ENCODE results near the gene ASPG.

The ASPG gene

DNA sequence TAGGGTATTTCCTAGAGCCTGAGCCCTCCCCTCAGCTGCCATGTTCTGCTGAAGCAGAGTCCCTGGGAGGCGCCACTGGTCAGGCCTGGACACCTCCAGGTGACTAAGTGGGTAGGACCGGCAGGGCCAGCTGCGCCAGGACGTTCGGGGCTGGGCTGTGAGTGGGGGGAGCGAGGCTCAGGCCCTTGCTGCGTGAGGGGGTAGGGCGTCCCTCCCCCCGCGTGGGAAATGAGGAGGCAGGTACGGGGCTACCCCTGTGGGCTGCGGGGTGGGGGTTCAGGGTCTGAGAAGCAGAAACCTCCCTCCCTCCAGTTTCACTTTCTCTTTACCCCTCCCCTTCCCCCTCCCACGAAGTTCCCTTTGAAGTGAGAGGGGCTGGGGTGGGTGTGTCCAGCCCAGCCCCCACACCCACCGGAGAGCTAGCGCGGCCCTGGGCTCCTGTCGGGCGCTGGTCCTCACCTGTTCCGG, 30.8 kb downstream of the ASPG start:
- DNase-seq (ENCODE audit: low read depth), result no peak

DNA sequence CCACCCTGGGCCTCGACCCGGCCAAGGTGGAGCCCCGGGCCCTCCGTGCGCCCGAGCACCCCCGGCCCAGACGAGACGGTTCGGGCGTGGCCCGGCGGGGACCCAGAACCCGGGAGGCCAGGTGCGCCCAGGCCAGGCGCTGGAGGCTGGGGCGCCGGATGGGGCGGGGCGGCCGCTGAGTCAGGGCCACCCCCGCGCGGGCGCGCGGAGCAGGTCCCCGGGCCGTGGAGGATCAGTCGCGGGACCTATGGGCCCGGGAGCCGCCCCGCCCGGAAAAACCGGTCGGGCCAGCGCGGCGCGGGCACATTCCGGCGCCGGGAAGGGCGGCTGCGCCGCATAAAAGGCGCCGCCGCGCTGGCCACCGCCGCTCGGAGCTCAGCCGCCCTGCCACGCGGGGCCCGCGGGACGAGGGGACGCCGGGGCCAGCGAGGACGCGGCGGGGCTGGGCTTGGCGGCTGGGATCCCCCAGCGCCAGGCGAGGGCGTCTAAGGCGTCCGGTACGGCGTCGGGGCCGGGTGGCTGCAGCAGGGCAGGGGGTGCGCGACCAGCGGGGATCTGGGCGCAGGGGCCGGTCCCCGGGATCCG, 31.3 kb downstream of the ASPG start:
- no peak for DNase-seq (ENCODE audit: low read depth)

DNA sequence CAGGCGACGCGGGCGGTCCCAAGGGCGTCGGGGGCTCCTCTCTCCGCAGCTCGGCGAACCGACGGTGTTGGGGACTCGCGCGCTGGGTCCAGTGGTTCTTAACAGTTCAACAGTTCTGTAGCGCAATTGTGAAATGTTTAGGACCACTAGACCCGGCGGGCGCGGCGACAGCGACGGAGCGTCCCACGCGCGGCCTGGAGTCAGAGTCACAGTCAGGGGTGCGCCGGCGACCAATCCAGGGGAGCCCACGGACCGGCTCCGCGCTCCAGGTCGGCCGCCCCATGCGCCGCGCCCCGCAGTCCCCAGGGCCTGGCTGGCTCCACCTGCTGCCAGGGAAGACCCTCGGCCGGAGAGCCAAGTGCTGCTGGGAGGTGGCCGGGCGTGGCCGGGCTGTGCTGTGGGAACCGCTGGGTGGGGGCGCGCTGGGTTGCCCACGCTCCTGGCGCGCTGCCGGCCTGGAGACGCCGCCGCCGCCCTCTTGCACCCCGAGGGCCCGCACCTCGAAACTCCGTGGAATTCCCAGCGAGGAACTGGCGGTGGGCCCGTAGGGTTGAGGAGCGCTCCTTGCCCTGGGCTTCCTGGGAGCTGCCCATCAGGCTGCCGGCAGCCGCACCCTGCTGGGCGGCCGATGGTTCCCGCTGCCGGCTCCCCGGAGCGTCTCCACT, 32.0 kb downstream of the ASPG start:
- DNase-seq (ENCODE audit: low read depth), result no peak

DNA sequence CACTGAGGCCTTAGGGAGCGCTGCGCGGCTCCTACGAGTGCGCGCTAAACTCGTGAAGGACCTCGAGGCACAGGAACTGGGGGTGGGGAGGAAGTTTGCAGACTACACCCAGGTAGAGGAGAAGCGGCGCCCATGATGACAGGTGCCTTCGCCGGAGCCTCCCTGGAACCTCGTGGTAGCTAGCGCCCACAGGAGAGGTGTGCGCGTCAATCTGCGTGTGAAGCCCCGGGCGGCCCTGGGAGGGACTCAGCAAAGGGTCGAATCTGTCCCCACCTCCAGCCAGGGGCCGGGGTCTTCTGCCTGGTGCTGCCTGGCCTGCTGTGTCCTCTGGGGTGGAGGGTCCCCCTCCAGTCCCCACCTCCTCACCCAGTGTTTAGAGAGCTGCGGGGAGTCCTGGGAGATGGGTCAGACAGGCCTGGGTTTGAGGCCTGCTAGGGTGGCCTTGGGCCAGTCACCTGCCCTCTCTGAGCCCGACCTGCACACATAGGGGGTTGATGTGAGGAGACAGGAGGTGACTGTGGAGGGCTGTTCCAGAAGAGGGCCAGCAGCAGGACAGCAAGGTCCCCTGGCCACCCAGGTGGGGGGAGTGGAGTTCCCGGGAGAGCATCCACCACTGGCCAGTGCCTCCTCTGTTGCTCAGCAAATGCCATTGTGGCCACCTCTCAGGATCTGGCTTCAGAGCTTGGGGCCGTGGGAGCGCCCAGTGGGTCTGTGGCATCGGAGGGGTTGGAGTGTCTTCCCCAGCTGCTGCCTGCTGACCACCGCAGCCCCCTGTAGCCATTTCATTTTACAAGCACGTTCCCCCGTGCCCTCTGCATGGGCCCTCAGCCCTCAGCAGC, 32.7 kb downstream of the ASPG start:
- DNase-seq (ENCODE audit: low read depth), result no peak

DNA sequence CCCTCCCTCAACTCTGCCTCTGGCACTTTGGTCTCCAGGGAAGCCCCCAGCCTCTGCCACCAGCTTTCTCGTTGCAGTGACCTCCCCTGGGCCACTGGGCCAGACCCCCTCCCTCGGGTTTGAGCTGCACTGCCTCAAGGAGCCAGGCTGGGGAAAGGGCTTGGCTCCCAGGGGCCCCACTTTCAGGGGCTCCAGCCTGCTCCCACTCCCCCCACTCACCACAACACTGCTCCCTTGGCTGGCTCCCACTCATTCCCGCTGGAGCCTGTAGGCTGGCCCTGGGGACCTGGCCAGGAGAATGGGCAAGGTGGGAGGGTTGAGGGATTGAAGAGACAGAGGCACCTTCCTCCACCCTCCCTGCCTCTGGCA, 33.6 kb downstream of the ASPG start:
- no peak for DNase-seq (ENCODE audit: low read depth)

DNA sequence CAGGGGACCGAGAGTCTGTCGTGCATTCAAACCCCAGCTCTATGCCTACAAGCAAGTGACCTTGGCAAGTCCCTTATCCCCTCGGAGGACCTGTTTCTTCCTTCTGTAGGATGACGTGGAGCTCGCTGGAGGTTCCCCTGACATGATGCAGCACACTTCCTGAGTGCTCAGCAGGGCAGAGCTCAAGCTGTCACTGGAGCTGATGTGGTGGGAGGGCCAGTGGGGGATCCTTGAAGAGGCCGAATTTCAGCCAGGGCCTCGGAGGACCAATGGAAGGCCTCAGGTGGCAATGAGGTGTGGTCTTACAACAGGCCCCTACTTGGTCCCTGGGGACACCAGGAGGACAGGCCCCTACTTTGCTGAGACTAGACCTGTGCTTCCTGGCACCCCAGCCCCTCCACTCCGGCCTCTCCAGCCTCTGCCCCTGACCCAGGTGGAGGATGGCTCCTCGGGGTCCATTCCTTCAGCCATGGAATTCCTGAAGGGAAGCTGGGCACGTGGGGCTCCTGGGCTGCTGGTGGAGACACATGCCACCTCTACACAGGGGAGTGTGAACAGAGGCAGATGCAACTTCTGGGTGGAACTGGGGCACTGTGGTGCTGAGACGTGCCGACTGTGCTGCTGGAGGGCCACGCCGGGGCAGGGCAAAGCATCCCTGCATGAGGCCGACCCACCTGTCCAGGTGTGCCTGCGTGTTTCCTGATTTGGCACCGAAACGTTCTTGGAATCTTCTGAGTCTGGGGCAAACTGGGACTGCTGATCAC, 34.2 kb downstream of the ASPG start:
- no peak for DNase-seq (ENCODE audit: low read depth)

DNA sequence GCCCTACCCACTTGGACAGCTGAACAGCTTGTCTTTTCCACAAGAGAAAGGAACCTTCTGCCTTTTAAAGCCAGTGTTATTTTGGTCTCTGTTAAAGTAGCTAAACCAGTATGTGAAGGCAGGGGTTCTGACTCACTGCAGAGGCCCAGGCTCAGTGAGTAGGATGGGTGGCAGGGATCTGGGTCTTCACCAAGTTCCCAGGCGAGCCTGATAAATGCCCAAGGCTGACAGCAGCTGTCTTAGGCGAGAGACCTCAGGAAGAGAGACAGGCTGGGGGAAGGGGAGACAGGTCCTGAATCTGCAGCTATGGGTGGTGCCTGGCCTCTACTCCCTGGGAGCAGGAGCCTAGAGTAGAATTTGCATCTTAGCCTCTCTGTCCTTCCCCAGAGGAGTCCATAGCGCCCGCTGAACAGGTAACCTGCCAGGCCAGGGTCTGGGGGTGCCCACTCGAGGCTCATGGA, 34.8 kb downstream of the ASPG start:
- no peak for DNase-seq (ENCODE audit: low read depth)

DNA sequence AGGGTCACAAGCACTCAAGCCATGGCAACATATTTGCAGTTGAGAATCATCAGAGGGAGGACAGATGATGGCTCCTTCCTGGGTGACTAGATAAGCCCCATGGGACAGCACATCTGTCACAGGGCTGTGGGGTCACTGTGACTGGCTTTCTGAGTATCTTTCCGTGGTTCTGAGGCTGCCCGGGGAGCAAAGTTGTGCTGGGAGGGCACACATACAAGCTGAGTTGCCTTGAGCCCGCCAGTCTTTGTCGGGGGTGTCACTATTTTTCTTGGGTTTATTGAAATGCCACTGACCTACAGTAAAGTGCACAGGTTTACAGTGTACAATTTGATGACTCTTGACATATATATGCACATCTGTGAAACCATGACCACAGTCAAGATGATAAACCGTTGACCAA, 35.6 kb downstream of the ASPG start:
- DNase-seq (ENCODE audit: low read depth), result no peak

DNA sequence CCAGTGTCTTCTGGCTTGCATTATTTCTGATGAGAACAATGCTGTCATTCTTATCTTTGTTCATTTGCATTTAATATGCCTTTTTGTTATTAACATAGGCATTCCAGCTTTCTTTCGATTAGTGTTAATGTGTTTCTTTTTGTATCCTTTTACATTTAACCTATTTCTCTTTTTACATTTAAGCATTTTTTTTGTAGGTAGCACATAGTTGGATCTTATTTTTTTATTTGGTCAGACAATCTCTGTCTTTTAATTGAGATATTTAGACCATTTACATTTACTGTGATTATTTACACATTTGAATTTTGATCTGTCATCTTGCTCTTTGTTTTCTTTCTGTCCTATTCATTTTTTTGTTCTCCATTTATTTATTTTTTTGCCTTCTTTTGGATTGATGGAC, 38.4 kb downstream of the ASPG start:
- DNase-seq (ENCODE audit: low read depth), result no peak

DNA sequence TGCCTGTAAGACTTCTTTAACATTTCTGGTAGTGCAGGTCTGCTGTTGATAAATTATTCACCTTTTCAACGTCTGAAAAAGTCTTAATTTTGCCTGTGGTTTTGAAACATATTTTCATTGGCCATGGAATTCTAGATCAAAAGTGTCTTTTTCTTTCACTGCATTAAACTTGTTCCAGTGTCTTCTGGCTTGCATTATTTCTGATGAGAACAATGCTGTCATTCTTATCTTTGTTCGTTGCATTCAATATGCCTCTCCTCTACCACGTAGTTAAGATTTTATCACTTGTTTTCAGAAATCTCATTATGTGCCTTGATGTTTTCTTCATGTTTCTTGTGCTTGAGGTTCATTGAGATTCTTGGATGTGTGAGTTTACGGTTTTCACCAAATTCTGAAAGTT, 39.5 kb downstream of the ASPG start:
- no peak for DNase-seq (ENCODE audit: low read depth)

DNA sequence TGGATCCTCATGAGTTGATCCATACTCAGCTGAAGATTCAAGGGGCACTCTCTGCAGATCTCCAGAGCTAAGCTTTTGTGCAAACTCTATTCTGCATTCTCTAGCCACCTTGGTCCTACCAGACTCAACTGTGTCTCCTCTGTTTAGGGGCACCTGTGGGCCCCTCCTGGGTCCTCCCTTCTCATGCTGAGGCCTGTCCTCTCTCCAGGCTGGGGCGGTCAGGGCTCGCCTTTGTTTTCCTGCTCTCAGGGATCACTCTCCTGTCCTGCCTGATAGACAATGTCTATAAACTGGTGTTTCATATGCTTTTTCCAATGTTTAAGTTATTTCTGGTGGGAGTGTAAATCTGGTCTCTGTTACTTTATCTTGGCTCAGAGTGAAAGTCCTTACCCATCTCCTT, 41.3 kb downstream of the ASPG start:
- DNase-seq (ENCODE audit: low read depth), result no peak

DNA sequence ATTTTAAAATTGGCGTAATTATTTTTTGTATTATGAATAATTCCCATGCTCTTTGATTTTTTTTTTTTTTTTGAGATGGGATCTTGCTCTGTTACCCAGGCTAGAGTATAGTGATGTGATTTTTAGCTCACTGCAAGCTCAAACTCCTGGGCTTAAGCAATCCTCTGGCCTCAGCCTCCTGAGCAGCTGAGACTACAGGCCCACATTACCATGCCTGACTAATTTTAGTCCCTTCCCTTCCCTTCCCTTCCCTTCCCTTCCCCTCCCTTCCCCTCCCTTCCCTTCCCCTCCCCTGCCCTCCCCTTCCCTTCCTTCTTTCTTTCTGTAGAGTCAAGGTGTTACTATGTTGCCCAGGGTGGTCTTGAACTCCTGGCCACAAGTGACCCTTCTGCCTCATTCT, 43.5 kb downstream of the ASPG start:
- DNase-seq (ENCODE audit: low read depth), result no peak

DNA sequence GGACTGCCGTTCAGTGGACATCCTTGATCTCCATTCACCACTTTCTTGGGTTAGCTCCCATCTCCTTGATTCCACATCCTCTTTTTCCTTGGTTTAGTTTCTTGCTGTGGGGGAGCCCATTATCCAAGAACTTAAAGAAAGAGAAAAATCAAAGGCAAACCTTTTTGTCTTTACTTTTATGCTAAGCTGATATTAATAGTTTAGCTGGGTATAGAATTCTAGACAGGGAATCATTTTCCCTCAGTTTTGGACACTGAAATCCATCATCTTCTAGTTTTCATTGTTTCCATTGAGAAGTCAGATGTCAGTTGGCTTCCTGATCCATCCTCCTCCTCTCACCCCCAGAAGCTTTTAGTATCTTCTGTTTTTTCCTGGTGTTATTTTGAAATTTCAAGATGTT, 44.1 kb downstream of the ASPG start:
- no peak for DNase-seq (ENCODE audit: low read depth)

DNA sequence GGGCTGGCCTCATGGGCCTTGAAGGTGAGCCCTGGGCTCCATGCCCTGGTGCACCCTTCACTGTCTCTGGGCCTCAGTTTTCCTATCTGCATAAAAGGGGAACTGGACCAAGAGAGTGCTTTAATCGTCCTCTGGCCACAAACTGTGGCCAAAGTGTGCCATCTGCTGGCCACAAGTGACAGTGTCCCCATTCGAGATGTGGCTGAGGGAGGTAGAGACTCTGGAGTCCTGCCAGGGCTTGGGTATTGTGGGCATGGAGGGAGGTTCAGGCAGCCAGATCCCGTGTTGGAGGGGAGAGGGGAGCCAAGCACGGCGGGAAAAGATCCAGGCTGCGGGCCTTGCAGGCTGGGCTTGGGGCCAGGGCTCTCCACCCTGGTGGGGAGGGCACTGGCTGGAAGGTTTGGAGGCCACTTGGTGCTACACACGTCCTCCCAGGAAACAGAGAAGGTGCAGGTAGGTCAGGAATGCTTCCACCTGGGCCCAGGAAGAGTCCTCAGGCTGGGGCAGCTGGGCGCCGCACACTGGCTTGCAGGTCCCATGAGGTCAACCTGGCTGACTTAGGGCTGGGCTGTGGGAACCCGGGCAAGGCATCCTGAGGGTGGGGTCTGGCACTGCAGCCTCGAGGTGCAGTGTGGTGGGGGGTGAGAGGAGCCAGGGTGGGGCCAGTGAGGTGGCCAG, 45.6 kb downstream of the ASPG start:
- DNase-seq (ENCODE audit: low read depth), result no peak

DNA sequence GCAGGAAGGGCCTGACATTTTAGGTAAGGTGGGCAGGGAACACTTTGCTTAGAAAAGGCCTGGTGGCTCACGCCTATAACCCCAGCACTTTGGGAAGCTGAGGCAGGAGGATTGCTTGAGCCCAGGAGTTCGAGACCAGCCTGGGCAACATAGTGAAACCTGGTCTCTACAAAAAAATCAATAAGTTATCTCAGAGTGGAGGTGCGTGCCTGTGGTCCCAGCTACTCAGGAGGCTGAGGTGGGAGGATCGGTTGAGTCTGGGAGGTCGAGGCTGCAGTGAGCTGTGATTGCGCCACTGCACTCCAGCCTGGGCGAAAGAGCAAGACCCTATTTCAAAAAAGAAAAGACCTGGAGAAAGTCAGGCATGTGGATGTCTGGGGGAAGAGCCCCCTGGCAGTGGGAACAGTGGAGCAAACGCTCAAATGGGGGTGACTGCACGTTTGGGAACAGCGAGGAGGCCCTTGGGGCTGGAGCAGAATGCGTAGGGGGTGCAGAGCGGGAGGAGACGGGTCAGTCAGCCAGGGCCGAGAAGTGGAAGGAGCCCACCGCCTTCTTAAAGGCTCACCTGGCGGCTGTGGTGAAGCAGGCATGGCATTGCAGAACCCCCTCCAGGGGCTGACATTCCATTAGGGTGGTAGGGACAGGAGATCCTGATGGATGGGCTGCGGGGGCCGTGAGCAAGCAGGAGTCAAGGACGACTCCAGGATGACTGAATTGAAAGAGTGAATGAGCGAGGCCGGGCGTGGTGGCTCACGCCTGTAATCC, 46.6 kb downstream of the ASPG start:
- DNase-seq (ENCODE audit: low read depth), result no peak

DNA sequence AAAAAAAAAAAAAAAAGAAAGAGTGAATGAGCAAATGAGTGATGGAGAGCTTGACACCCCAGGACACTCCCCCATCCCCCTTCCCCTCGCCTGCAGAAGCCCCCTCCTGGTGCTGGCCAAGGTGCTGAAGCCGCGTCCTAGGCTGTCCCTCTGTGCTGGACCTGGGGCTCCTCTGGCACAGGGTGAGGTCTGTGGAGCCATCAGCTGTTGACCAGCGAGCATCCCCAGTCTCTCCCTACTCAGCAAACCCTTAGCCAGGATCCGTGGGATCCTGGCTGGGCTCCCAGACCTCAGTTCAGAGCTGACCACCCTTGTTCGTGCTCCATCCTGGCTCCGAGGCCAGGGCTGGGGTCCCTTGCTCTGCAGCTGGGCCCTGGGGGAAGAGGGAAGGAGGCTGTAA, 47.5 kb downstream of the ASPG start:
- DNase-seq (ENCODE audit: low read depth), result no peak

DNA sequence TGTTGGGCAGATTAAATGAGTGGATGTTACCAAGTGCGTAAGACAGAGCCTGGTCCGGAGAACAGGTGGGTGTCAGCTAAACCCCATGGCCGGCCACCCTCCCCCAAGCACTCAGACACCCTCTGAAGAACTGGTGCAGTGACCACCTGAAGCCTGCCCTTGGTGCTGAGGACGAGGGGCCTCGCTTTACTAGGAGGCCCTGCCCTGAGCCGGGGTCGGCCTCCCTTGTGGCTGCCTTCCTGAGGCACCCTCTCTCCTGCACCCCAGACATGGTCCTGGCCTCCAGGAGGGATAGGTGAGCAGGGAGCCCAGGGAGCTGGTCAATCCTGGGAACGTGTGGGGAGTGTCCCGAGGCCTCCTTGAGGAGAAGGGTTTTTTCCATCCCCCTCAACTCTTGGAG, 48.0 kb downstream of the ASPG start:
- no peak for DNase-seq (ENCODE audit: low read depth)

DNA sequence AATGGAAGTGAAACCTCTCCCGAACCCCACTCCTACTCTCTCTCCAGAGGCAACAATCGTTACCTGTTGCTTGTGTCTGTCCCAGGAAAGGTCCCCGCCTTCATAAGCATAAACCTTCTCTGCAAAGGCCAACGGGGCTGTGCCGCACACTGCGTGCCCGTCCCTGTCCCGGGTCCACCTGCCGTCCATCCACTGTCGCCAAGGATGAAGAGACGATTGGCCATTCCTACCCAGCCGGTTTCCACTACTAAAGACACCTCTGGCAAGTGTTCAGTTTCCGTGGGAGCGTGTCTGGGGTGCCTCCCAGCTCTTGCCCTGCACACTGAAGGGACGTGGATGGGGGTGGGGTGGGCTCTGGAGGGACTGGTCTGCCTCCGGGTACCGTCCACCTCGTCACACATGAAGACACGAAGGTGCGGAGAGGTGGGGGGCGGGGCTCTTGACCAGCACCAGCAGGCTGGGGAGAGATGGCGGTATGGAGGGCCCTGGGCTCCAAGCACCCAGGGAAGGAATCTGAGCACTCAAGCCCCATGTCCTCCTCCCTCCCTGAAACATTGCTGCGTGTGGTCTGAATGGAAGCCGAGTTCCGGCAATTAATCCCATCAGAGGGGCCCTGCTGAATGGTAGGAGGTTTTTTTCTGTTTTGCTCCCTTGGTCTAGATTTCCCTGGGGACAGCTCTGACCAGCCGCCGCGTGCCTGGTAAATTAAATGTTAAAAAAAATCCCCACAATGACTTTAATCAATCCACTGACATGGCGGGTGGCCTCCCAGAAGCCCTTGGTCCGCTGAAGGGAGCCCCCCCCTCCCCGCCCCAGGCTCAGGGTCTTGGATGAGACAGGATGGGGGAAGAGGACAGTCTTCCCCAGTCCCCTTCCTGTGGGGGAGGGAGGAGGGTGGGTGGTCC, 48.8 kb downstream of the ASPG start:
- no peak for DNase-seq (ENCODE audit: low read depth)

DNA sequence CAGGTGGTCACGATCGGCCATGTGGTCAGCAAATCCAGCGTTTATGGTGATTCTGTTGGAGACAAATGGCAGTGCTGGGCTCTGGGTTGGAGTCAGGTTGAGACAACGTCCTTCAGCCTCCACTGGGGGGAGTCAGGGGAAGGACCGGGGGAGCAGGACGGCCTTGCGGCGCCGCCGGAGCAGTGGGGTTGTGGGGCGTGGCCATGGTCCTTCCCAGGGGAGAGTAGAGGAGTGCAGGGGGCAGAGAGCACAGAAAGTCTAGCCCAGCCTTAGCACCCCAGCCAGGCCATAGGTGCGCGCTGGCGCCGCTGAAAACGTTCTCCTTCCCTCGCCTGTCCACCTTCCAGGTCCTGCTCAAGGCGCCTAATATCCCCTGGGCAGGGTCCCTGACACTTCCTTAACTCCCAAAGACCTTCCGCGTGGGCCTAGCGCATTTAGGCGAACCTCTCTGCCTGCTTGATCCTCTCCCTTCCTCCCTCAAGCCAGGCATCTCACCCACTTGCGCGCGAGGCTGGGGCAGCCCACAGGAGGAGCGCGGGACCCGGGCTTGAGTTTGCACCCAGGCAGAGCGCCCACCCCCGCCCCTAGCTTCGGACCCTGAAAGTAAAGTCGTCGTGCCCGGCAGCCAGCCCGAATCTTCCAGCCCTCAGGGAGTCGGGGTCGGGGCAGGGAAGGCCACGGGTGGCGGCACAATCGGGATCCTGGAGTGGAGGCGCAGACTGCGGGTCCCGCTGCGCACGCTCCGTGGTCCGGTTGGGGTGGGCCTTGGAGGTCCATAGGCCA, 49.8 kb downstream of the ASPG start:
- no peak for DNase-seq (ENCODE audit: low read depth)

All from activated T-helper 9 cell treated with anti-CD3 and anti-CD28 coated beads, Interleukin-2, amount 50 U/mL, for 16 hours (primary cell).